HK-2 (cell line): Measurements from ENCODE around the gene BOLA2B.
"Not testable (repeated sequence)": the region's sequence is repeated elsewhere in the genome, so short reads cannot be mapped to it uniquely, and the experiment has no call there.

Source experiments
- DNase-seq: peaks from one replicate; pipeline ENCODE4 v3.0.0-alpha.2; 2018; ENCODE audit not compliant: unreplicated experiment

Gene BOLA2B

GRCh38 chr16:30193615-30194014, at the start of gene BOLA2B, which contains the start of gene SLX1A:
Gene BOLA2B, minus strand, starts transcription at chr16:30193666. Its CDS starts 71 bp downstream, at chr16:30193595.
Gene SLX1A, plus strand, starts transcription at chr16:30193875. Its CDS starts 210 bp downstream, at chr16:30194085.
- DNase-seq: not testable (repeated sequence)

DNA sequence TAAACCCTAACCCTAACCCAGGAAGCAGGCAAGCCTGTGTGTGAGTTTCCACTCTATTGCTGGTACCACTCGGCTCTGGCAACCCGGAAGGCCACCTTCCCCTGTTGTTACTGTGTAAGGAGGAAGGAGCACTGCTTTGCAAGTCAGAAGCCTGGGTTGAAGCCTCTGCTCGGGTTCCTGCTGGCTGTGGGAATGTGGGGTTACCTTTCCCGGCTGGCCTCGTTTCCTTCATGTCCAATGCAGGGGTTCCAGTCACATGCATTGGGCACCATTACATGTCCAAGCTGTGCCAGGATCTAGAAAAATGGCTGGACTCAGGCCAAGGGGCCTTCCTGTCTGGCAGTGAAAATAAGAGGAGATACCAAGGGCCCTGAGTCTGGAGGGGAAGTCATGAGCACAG, 23.6 kb upstream of the BOLA2B start:
- not testable (repeated sequence) for DNase-seq

DNA sequence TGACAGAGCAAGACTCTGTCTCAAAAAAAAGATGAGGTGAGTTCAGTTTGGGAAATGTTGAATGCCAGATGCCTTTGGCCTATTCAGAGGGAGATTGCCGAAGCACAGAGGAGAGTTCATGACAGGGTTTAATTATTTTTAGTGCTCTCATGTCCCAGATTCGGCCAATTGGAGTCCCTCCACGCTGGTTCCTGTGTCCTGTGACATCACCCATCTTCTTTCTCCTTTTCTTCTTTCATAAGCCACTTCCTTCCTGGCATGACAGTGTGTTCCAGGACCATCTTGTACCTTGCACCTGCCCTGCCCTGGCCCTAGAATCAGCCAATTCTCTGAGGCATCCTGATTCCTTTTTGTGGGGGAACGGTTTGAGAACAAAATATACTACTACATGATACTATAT, 17.9 kb upstream of the BOLA2B start:
- DNase-seq: not testable (repeated sequence)

- not testable (repeated sequence) for DNase-seq
Measured at GRCh38 chr16:30209032-30209431, 15.6 kb upstream of the BOLA2B start.

GRCh38 chr16:30207063-30207704, 13.7 kb upstream of the BOLA2B start:
- DNase-seq: not testable (repeated sequence)

- DNase-seq: not testable (repeated sequence)
Measured at GRCh38 chr16:30206252-30206651, 12.8 kb upstream of the BOLA2B start.

DNA sequence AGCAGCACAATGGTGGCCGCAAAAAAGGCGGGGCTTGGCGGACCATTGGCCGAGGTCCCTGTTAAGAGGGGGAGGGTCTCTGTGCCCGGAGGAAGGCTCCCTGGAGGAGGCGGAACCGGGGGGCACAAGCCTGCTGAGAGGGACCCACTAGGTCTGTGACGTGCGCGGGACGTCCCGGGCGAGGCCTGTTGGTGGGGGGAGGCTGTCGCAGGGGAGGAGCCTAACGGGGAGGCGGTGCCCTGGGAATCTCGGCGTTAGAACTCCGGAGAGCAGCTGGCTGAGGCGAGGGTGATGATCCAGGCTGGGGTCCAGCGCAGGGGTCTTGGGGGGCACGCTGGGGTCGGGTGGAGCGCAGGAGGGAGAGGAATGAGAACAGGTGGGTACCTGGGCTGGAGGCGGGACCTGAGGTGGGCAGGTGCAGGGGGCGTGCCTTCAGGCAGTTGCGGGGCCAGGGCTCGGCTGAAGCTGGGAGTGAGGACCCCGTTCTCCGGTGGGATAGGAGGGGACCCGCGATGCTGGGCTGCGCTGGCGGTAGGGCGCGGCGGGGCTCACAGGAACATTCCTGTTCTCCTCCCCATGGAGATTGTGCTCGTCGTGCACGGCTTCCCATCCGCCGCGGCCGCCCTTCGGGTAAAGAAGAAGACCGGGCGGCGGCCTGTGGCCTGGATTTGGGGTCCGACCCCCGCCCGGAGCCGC, 12.2 kb upstream of the BOLA2B start:
- not testable (repeated sequence) for DNase-seq

- DNase-seq: not testable (repeated sequence)
Measured at GRCh38 chr16:30199608-30200343, 6.3 kb upstream of the BOLA2B start.

- DNase-seq: not testable (repeated sequence)
Measured at GRCh38 chr16:30199049-30199448, 5.6 kb upstream of the BOLA2B start, which contains the start of gene SULT1A3. Gene SULT1A3, plus strand, starts transcription at chr16:30199255. Its CDS starts 1,474 bp downstream, at chr16:30200729.

GRCh38 chr16:30197001-30197400, 3.5 kb upstream of the BOLA2B start:
- not testable (repeated sequence) for DNase-seq

GRCh38 chr16:30194172-30194925, 883 bp upstream of the BOLA2B start:
- not testable (repeated sequence) for DNase-seq

DNA sequence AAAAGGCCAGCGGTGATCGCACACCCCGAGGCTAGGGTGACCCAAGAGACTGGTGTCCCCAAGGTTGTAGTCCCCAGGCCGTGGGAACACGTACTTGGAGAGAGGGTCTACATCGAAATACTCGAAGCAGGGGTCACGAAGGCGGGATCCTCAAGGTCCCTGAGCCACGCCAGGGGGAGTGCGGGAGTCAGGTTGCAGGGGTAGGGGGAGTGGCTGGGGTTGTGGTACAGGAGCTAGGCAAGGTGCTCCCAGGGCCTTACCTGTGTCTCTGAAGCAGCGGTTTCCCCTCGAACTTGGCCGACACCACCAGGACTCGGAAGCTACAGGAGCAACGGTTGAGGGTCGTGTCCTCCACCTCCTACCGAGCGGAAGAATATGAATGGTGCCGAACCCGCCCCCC, 368 bp downstream of the BOLA2B start:
- not testable (repeated sequence) for DNase-seq

DNA sequence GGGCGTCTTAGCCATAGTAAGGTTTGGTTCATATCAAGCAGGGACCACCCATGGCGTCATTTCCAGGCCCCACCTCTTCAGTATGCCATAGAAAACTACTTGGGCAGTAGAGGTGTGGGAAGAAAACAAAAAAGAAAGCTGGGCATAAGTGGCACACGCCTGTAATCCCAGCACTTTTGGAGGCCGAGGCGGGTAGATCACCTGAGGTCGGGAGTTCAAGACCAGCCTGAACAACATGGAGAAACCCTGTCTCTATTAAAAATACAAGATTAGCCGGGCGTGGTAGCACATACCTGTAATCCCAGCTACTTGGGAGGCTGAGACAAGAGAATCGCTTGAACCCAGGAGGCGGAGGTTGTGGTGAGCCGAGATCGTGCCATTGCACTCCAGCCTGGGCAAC, 2.3 kb downstream of the BOLA2B start:
- not testable (repeated sequence) for DNase-seq

- no peak for DNase-seq
Measured at GRCh38 chr16:30187971-30188561, 5.4 kb downstream of the BOLA2B start.

DNA sequence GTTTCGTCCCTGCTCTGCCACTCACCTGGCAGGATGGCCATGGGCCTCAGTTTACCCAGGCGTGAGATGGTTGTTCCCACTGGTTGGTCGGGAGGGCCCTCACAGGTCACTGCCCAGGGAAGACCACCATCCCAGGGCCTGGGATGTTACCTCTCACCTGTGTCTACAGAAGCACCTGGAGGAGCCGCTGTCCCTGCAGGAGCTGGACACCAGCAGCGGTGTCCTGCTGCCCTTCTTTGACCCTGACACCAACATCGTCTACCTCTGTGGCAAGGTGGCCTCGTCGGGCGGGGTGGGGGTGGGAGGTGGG, 6.0 kb downstream of the BOLA2B start:
- DNase-seq: no peak

GRCh38 chr16:30186782-30187555, 6.5 kb downstream of the BOLA2B start:
- DNase-seq: no peak

DNA sequence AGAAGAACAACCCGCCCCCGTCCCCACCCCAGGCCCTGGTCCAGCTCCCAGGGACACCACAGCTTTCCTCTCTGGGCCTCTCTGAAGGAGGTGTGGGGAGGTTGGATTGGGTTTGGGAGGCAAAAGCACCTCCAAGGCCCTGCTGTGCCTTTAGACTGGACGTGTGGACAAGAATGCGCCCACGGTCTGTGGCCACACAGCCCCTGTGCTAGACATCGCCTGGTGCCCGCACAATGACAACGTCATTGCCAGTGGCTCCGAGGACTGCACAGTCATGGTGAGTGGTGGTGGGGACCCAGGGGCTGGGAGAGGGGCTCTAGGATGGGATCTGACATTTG, 7.1 kb downstream of the BOLA2B start:
- DNase-seq: no peak

GRCh38 chr16:30185683-30186421, 7.6 kb downstream of the BOLA2B start:
- no peak for DNase-seq

DNA sequence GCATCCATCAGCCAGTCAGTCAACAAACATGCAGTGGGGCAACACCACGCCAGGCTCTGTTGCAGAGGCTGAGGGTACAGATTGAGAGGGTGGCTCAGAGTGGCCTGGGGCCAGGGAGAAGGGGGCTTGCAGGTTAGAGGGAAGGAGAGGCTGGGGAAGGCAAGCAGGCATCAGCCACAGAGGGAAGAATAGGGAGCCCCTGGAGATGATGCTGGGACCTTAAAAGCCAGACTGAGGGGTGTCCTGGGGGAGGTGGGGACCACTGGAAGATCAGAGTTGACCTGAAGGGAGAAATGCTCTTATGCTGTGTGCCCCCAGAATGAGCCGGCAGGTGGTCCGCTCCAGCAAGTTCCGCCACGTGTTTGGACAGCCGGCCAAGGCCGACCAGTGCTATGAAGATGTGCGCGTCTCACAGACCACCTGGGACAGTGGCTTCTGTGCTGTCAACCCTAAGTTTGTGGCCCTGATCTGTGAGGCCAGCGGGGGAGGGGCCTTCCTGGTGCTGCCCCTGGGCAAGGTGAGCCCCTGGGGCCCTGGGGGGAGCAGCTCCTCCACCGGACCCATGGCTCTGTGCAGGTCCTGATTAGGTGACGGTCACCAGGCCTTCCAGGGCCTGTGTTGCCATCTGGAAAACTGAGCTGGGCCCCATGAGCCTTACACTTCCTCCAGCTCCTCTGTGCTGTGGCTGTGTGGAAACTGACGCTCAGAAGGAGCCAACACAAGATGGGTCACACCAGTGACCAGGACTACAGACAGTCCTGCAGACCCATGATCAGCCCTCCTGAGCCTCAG, 8.4 kb downstream of the BOLA2B start:
- DNase-seq: no peak
